DOHH2 (cell line): Measurements from ENCODE around the gene LINGO1.
A peak's percentile ranks its signal among the peaks of the same experiment; 100 is the strongest.

Experiments
- H3F3A ChIP-seq: fragments of 200-600 bp; sonication (generic), shearing (Covaris generic); 2 replicates; pipeline ENCODE4 v1.6.0; 2016; ENCODE audit warnings: antibody characterized with exemption, mild to moderate bottlenecking; ENCODE audit not compliant: control insufficient read depth, insufficient read depth
- H3K27ac ChIP-seq: fragments of 200-600 bp; sonication (generic); 2 replicates; pipeline ENCODE4 v1.5.1; 2014; ENCODE audit warnings: low read depth, mild to moderate bottlenecking, low read length, moderate library complexity
- H3K27me3 ChIP-seq: fragments of 200-600 bp; sonication (generic); 2 replicates; pipeline ENCODE4 v1.6.1; 2014; ENCODE audit warnings: mild to moderate bottlenecking, low read length, mixed read lengths; ENCODE audit not compliant: control insufficient read depth
- H3K36me3 ChIP-seq: fragments of 200-600 bp; sonication (generic); 2 replicates; pipeline ENCODE4 v1.6.1; 2014; ENCODE audit warnings: mild to moderate bottlenecking, low read length, moderate library complexity, mixed read lengths; ENCODE audit not compliant: control insufficient read depth
- H3K4me1 ChIP-seq: fragments of 200-600 bp; sonication (generic); 2 replicates; pipeline ENCODE4 v1.6.1; 2014; ENCODE audit warnings: mild to moderate bottlenecking, low read length, mixed read lengths; ENCODE audit not compliant: control insufficient read depth
- H3K4me2 ChIP-seq: fragments of 200-600 bp; sonication (generic); 2 replicates; pipeline ENCODE4 v1.6.0; 2014; ENCODE audit warnings: mild to moderate bottlenecking, low read length, moderate library complexity
- H3K4me3 ChIP-seq: fragments of 200-600 bp; sonication (generic); 2 replicates; pipeline ENCODE4 v1.5.1; 2014; ENCODE audit warnings: mild to moderate bottlenecking, low read length, mixed read lengths
- H3K79me2 ChIP-seq: fragments of 200-600 bp; sonication (generic); 2 replicates; pipeline ENCODE4 v1.6.1; 2014; ENCODE audit warnings: mild to moderate bottlenecking, low read length, mixed read lengths; ENCODE audit not compliant: control insufficient read depth
- H3K9me2 ChIP-seq: fragments of 200-600 bp; sonication (generic); replicated peaks from 2 replicates; pipeline ENCODE4 v1.6.1; 2014; ENCODE audit warnings: mild to moderate bottlenecking, low read length, mixed read lengths; ENCODE audit not compliant: control insufficient read depth
- H3K9me3 ChIP-seq: fragments of 200-600 bp; sonication (generic); 2 replicates; pipeline ENCODE4 v1.6.1; 2014; ENCODE audit warnings: antibody characterized with exemption, low read length, mixed read lengths; ENCODE audit not compliant: control insufficient read depth, insufficient read depth
- H4K20me1 ChIP-seq: fragments of 200-600 bp; sonication (generic); 2 replicates; pipeline ENCODE4 v1.6.0; 2014; ENCODE audit warnings: low read depth, mild to moderate bottlenecking, antibody characterized with exemption, low read length, moderate library complexity; ENCODE audit not compliant: control insufficient read depth, insufficient read depth
- EZH2phosphoT487 ChIP-seq: fragments of 200-600 bp; sonication (generic); IDR thresholded peaks from 2 replicates; pipeline ENCODE4 v1.6.1; 2017; ENCODE audit warnings: borderline replicate concordance, mild to moderate bottlenecking, antibody characterized with exemption, low read length, moderate library complexity, mixed read lengths
- TF ChIP-seq, protein P1 (sequence below): fragments of 200-600 bp; sonication (generic); IDR thresholded peaks from one replicate; pipeline ENCODE4 v1.5.1; 2014; ENCODE audit warnings: antibody characterized with exemption, mild to moderate bottlenecking, low read depth, low read length; ENCODE audit not compliant: poor library complexity, severe bottlenecking

LINGO1 gene

DNA sequence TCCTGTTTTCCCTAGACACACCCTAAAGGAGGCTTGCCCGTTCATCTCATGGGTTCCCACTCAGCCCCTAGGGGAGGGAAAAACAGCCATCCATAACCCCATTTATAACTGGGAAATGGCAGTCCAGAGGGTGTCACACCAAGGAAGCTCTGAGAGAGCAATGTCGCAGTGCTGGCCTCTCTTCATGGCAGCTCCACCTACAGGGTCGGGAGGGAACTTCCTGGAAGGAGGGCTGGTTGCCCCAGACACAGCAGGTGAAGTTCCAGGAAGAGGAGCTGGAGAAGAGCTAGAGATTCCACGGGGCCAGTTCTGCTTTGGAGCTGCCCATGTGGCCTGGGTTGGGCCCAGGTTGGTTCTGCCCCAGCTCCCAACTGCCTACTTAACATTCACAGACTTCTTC is 22.3 kb upstream of the LINGO1 start:
- Histone ChIP-seq H3K27ac (no peak overlapping the region), H3K4me1 (no peaks in the 10 kb centered on the region), H3K9me2 (no peaks in the 10 kb centered on the region), H3F3A (no peaks in the 10 kb centered on the region), H3K79me2 (no peaks in the 10 kb centered on the region), H3K36me3 (no peaks in the 10 kb centered on the region), H4K20me1 (no peaks in the 10 kb centered on the region), H3K9me3 (peaks cover 4% of the 10 kb centered on the region; the same call in 1 of the 2 replicates), H3K4me3 (no peak overlapping the region), H3K4me2 (no peak overlapping the region), H3K27me3 (peaks cover 25% of the 10 kb centered on the region)
- no peak for TF ChIP-seq EZH2phosphoT487
- TF ChIP-seq, protein P1, sequence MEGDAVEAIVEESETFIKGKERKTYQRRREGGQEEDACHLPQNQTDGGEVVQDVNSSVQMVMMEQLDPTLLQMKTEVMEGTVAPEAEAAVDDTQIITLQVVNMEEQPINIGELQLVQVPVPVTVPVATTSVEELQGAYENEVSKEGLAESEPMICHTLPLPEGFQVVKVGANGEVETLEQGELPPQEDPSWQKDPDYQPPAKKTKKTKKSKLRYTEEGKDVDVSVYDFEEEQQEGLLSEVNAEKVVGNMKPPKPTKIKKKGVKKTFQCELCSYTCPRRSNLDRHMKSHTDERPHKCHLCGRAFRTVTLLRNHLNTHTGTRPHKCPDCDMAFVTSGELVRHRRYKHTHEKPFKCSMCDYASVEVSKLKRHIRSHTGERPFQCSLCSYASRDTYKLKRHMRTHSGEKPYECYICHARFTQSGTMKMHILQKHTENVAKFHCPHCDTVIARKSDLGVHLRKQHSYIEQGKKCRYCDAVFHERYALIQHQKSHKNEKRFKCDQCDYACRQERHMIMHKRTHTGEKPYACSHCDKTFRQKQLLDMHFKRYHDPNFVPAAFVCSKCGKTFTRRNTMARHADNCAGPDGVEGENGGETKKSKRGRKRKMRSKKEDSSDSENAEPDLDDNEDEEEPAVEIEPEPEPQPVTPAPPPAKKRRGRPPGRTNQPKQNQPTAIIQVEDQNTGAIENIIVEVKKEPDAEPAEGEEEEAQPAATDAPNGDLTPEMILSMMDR = peak; percentile 51

DNA sequence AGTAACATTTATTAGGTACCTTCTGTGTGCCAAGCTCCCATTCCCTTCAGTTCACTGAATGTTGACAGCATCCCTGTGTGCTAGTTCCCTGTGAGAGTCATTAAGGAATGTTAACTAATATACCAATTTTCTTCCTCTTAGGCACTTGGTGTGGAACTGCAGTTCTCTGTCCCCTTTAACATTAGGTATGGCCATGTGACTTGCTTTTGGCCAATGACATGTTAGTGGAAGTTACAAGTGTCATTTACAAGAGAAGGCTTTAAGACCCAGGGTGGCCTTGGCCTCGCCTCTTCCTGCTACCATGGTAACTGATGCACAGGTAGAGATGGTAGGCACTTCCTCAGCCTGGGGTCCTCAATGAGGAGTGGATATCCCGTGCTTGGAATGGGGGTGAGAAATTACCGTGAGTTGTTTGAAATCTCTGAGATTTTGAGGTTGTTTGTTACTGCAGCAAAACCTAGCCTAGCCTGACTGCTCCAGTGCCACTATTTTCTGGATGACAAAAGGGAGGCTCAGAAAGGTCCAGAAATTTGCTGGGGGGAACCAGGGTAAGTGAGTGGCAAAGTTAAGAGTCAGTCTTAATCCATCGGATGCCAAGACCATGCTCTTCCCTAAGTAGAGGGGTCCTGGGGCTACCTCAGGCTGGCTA is 21.2 kb upstream of the LINGO1 start:
- Histone ChIP-seq H4K20me1 (no peaks in the 10 kb centered on the region), H3K4me2 (no peak overlapping the region), H3K4me3 (no peak overlapping the region), H3K4me1 (no peaks in the 10 kb centered on the region), H3K79me2 (no peaks in the 10 kb centered on the region), H3K36me3 (no peaks in the 10 kb centered on the region), H3K9me3 (peaks cover 4% of the 10 kb centered on the region; the same call in 1 of the 2 replicates), H3F3A (no peaks in the 10 kb centered on the region), H3K27ac (no peak overlapping the region), H3K9me2 (no peaks in the 10 kb centered on the region), H3K27me3 (peaks cover 25% of the 10 kb centered on the region)
- no peak for TF ChIP-seq EZH2phosphoT487
- TF ChIP-seq, protein P1 = no peak

DNA sequence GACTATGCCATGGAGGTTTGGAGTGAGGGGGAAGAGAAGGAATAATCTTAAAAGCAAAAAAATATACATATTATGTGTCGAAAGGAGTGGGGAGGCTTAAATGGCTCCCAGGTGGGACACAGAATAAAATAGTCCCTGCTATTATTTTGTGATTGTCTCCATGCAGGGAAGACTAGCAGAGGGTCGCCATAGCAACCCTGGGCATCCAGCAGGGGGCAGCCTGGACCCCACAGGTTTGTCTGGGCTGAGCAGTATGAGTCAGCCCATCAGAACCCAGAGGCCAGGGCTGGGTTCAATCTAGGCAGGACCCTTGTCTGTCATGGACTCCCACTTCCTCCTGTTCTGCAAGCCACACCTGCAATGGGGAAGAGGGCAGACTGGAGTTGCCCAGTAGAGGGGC is 17.6 kb upstream of the LINGO1 start:
- Histone ChIP-seq H4K20me1 (no peaks in the 10 kb centered on the region), H3K9me3 (peaks cover 4% of the 10 kb centered on the region; the same call in 1 of the 2 replicates), H3K4me3 (no peak overlapping the region), H3K27ac (no peak overlapping the region), H3F3A (no peaks in the 10 kb centered on the region), H3K4me2 (no peak overlapping the region), H3K79me2 (no peaks in the 10 kb centered on the region), H3K9me2 (no peaks in the 10 kb centered on the region), H3K4me1 (no peaks in the 10 kb centered on the region), H3K36me3 (no peaks in the 10 kb centered on the region), H3K27me3 (0 out of 2 replicates have a peak, but pooled peaks cover 8% of the 10 kb centered on the region)
- no peak for TF ChIP-seq EZH2phosphoT487
- TF ChIP-seq, protein P1 = peak; percentile 52
